Esophagus muscularis mucosa (tissue), 4 donors: ENCODE data around the gene TPSD1. TPM values are rescaled to one million over a fixed set of nuclear protein-coding genes. Genes with fewer than 3 reads are reported as not detected.
"Not testable (repeated sequence)": the region's sequence is repeated elsewhere in the genome, so short reads cannot be mapped to it uniquely, and the experiment has no call there.

ENCODE experiments used
- DNase-seq: peaks from one replicate; pipeline ENCODE4 v3.0.0-alpha.2; 2017; ENCODE audit errors: extremely low spot score
- H3K27ac ChIP-seq, 4 donors: fragments of 200-600 bp; sonication (generic); replicated peaks in 1 of 4; 1 replicate in 3 of 4; 2 replicates in 1 of 4; pipeline ENCODE4 v1.5.1; 2016 to 2019; ENCODE audit warnings: mild to moderate bottlenecking in 1 of 4
- H3K27me3 ChIP-seq, 4 donors: fragments of 200-600 bp; sonication (generic); one replicate each; pipeline versions ENCODE4 v1.5.1 to v1.6.0; 2016 to 2019
- H3K36me3 ChIP-seq, 4 donors: fragments of 200-600 bp; sonication (generic); one replicate each; pipeline ENCODE4 v1.5.1; 2016 to 2019
- H3K4me1 ChIP-seq, 4 donors: fragments of 200-600 bp; sonication (generic); one replicate each; pipeline ENCODE4 v1.5.1; 2016 to 2019
- H3K4me3 ChIP-seq, 4 donors: fragments of 200-600 bp; sonication (generic); 1 replicate in 2 of 4; 2 replicates in 2 of 4; pipeline ENCODE4 v1.5.1; 2016 to 2019; ENCODE audit warnings: mild to moderate bottlenecking in 4 of 4, moderate library complexity in 1 of 4
- H3K9me3 ChIP-seq, 4 donors: fragments of 200-600 bp; sonication (generic); 1 replicate in 3 of 4; 2 replicates in 1 of 4; pipeline ENCODE4 v1.5.1; 2016 to 2019
- CTCF ChIP-seq, 3 experiments: fragments of 200-600 bp in 2 of 3; fragments of 450-650 bp in 1 of 3; sonication (generic) in 2 of 3; IDR thresholded peaks; one replicate each; pipeline ENCODE4 v1.5.1; 2017 to 2019; ENCODE audit warnings: antibody characterized with exemption in 3 of 3, mild to moderate bottlenecking in 2 of 3, moderate library complexity in 1 of 3
- EP300 ChIP-seq: sonication (generic); formaldehyde crosslinking; IDR thresholded peaks from one replicate; pipeline ENCODE4 v1.6.1; 2017; ENCODE audit warnings: antibody characterized with exemption
- POLR2A ChIP-seq: fragments of 450-650 bp; IDR thresholded peaks from one replicate; pipeline ENCODE4 v1.6.1; 2017; ENCODE audit warnings: antibody characterized with exemption, moderate library complexity, mild to moderate bottlenecking, low read depth
- POLR2AphosphoS5 ChIP-seq, 2 donors: sonication (generic); formaldehyde crosslinking; IDR thresholded peaks; one replicate each; pipeline ENCODE4 v1.6.1; 2017; ENCODE audit warnings: antibody characterized with exemption in 2 of 2
- WGBS: methylation state at CpG from one replicate; pipeline ENCODE4 v1.1.5; 2018; 5-methylcytosine and 5-hydroxymethylcytosine counted together
- intact Hi-C: fragments of 100-400 bp; cut with DNase I; formaldehyde crosslinking; loops from one replicate; pipeline ENCODE4 v1.15.1; 2023
- total RNA-seq, 4 donors: library from RNA; depleted of rRNA; stranded (reverse); fragments of >200 nt; gene quantifications; one replicate each; pipeline versions ENCODE4 v1.1.0 to v1.2.1, GENCODE V29; 2016

The TPSD1 gene
- total RNA-seq, 4 donors from 2014 or later, result 1.7 to 5.3 (median 2.2) TPM

GRCh38 chr16:1230471-1231212 is 25.2 kb upstream of the TPSD1 start:
- H3K36me3 ChIP-seq, DNase-seq, H3K9me3 ChIP-seq, H3K27ac ChIP-seq, H3K27me3 ChIP-seq, H3K4me3 ChIP-seq, intact Hi-C loops: not testable (repeated sequence)
- H3K4me1 ChIP-seq, result peaks cover 0 to 16% (median 13%) of the 10 kb centered on the region in 4 donors
- 64% methylated on average over 10 of the region's 17 CpGs for WGBS

- H3K36me3 ChIP-seq, DNase-seq, H3K4me1 ChIP-seq, H3K4me3 ChIP-seq, H3K27me3 ChIP-seq, intact Hi-C loops, H3K9me3 ChIP-seq, H3K27ac ChIP-seq: not testable (repeated sequence)
- no CpG with 5 or more reads among the region's 7 CpGs for WGBS
Observed at GRCh38 chr16:1231301-1231700, 24.6 kb upstream of the TPSD1 start.

GRCh38 chr16:1232049-1232748 is 23.7 kb upstream of the TPSD1 start:
- H3K36me3 ChIP-seq, DNase-seq, intact Hi-C loops, H3K27me3 ChIP-seq, H3K27ac ChIP-seq, H3K4me3 ChIP-seq, H3K9me3 ChIP-seq, H3K4me1 ChIP-seq: not testable (repeated sequence)
- WGBS, result no CpG with 5 or more reads among the region's 47 CpGs

GRCh38 chr16:1236659-1237058 is 19.2 kb upstream of the TPSD1 start:
- DNase-seq, H3K4me1 ChIP-seq, H3K4me3 ChIP-seq, H3K27ac ChIP-seq, intact Hi-C loops, H3K36me3 ChIP-seq, H3K9me3 ChIP-seq: not testable (repeated sequence)
- peaks cover 0 to 21% (median 0%) of the 10 kb centered on the region in 4 donors for H3K27me3 ChIP-seq
- WGBS, result no CpG with 5 or more reads among the region's 29 CpGs

- Histone ChIP-seq H3K4me3 (no peak overlapping the region), H3K36me3 (no peaks in the 10 kb centered on the region), H3K9me3 (no peaks in the 10 kb centered on the region), H3K27ac (no peak overlapping the region), H3K27me3 (peaks cover 0 to 21% (median 0%) of the 10 kb centered on the region in 4 donors), H3K4me1 (no peaks in the 10 kb centered on the region)
- TF ChIP-seq POLR2AphosphoS5 (IDR thresholded peaks at IDR 0.05) (no peak), EP300 (no peak), CTCF (IDR thresholded peaks at IDR 0.05) (no peak), POLR2A (no peak)
- DNase-seq, result no peak
- intact Hi-C loops, result no loop called here
- 72% methylated on average over 9 of the region's 9 CpGs for WGBS
Observed at GRCh38 chr16:1237990-1238389, 17.9 kb upstream of the TPSD1 start.

GRCh38 chr16:1238909-1239308 is 17.0 kb upstream of the TPSD1 start:
- DNase-seq, H3K4me3 ChIP-seq, H3K9me3 ChIP-seq, H3K36me3 ChIP-seq, intact Hi-C loops, H3K27ac ChIP-seq, H3K4me1 ChIP-seq: not testable (repeated sequence)
- peaks cover 0 to 23% (median 0%) of the 10 kb centered on the region in 4 donors for H3K27me3 ChIP-seq
- WGBS, result 63% methylated on average over 6 of the region's 23 CpGs

- H3K36me3 ChIP-seq, intact Hi-C loops, DNase-seq, H3K4me1 ChIP-seq, H3K9me3 ChIP-seq, H3K27ac ChIP-seq, H3K4me3 ChIP-seq: not testable (repeated sequence)
- 88% methylated on average over 6 of the region's 9 CpGs for WGBS
- H3K27me3 ChIP-seq, result peaks cover 0 to 30% (median 0%) of the 10 kb centered on the region in 4 donors
Observed at GRCh38 chr16:1239575-1239974, 16.3 kb upstream of the TPSD1 start.

GRCh38 chr16:1240436-1240835 is 15.4 kb upstream of the TPSD1 start, which contains the start of gene TPSAB1:
Gene TPSAB1, plus strand, starts transcription at chr16:1240705. Its CDS starts 234 bp downstream, at chr16:1240939.
- DNase-seq, H3K36me3 ChIP-seq, intact Hi-C loops, H3K4me3 ChIP-seq, H3K4me1 ChIP-seq, H3K9me3 ChIP-seq, H3K27ac ChIP-seq: not testable (repeated sequence)
- WGBS, result no CpG with 5 or more reads among the region's 12 CpGs
- H3K27me3 ChIP-seq, result peaks cover 0 to 38% (median 0%) of the 10 kb centered on the region in 4 donors

- H3K9me3 ChIP-seq, H3K27ac ChIP-seq, DNase-seq, H3K4me1 ChIP-seq, H3K4me3 ChIP-seq, intact Hi-C loops, H3K36me3 ChIP-seq: not testable (repeated sequence)
- H3K27me3 ChIP-seq, result peaks cover 0 to 45% (median 0%) of the 10 kb centered on the region in 4 donors
- WGBS, result no CpG with 5 or more reads among the region's 15 CpGs
Observed at GRCh38 chr16:1241081-1241480, 14.8 kb upstream of the TPSD1 start.

- H3K9me3 ChIP-seq, DNase-seq, intact Hi-C loops, H3K4me1 ChIP-seq, H3K27ac ChIP-seq, H3K4me3 ChIP-seq, H3K36me3 ChIP-seq: not testable (repeated sequence)
- H3K27me3 ChIP-seq, result peaks cover 0 to 58% (median 0%) of the 10 kb centered on the region in 4 donors
- 90% methylated on average over 5 of the region's 11 CpGs for WGBS
Observed at GRCh38 chr16:1243363-1243762, 12.5 kb upstream of the TPSD1 start.
